ENCODE measurements around the gene BCAS3.
A peak's percentile ranks its signal among the peaks of the same experiment; 100 is the strongest.

The BCAS3 gene

GRCh38 chr17:61380217-61380835 is 702.7 kb downstream of the BCAS3 start:
- no peak for DNase-seq

DNA sequence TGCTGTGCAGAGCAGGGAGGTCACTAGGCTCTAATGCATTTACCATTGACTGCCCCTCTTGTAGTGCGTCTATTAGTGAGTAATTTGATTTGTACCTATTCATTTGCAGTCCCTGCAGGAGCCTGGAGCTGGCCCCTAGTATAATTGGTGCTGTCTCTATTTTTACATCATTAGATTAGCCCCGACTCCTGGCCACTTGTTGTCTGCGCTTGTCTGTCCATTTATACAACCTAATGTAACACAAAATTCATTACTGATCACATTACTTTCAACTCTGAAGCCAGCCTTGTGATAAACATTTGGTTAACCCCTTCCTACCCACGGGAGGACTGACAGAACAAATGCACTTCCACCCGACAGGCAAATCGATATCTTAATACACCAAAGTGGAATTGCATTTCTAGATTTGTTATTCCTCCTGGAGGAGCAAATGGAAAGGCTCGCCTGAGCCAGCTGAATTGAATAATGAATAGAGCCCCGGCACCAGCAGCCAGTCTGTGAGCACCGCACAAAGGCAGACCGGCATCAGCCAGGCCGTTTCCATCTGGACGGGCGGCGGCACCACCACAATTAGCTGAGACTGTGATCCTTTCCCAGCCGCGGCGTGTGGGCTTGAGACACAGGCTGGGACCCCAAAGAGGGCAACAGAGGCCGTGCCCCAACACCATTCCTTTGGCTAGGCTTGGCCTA is 703.3 kb downstream of the BCAS3 start:
- no peak for DNase-seq

DNA sequence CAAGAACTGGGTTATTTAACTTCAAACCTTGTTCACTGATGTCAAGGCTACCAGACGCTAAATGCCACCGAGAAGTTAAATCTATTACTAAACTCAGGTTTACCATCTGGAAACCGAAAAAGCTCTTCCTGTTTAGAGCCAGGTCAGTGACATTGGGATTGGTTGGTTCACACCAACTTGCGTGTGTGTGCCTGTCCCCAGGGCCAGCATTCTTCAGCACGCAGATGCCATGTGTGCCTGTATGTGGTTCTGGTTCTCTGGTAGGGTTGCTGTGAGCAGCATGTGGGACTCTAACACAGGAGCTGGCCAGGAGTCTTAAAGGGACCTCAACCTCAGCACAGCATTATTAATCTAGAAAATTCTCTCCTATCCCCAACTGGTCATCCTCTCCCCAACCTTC is 703.9 kb downstream of the BCAS3 start:
- no peak for DNase-seq

- DNase-seq = no peak
These were observed 705.4 kb downstream of the BCAS3 start for GRCh38 chr17:61382796-61383688.

GRCh38 chr17:61383689-61384201 is 706.1 kb downstream of the BCAS3 start:
- DNase-seq = no peak

DNA sequence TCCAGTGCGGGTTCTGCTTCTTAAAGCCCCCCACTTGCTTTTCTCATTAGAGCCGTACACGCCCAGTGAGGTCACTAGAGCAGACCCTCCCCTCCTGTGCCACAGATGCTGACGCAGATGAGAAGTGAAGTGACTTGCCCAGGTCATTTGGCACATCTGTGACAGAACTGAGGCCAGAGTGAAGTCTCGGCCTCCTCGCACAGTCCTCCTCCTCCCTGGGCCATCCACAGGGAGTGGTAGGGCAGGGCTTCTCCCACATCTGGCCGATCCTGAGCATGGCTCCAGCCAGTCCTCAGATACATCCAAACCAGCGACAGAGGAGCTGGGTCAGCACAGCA is 706.7 kb downstream of the BCAS3 start:
- DNase-seq = no peak

- DNase-seq = no peak
These were observed 707.3 kb downstream of the BCAS3 start for GRCh38 chr17:61384692-61385576.

DNA sequence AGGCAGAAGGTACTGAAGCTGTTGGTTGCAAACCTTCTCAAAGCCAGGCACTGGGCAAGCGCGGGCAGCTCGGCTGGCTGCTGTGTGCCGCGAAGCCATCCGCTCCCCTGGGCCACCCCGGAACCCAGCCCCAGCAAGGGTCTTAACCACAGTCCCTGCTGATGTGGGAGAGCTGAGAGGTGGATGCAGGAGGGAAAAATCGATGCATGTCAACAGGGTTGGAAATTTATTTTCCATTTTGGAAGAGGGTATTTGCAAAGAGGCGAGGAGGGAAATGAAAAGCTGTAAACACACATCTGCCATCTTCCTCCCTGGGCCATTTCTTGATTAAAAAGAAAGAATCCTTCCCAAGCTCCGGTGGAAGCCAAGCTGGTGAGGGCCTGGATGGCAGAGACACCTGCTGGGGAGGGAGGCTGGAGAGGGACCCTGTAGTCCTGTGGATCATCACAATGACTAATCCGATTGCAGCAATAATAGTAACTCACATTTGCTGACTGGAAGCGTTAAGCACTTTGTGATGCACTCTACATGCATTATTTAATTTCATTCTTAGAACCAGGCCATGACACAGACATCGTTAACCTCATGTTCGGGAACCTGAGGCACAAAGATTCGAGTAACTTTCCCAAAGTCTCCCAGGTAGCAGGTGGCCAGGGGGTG is 708.1 kb downstream of the BCAS3 start:
- no peak for DNase-seq

GRCh38 chr17:61386251-61386650 is 708.6 kb downstream of the BCAS3 start:
- no peak for DNase-seq

- DNase-seq = no peak
These were observed 709.4 kb downstream of the BCAS3 start for GRCh38 chr17:61387011-61387410.

GRCh38 chr17:61387511-61388305 is 710.1 kb downstream of the BCAS3 start:
- DNase-seq = no peak

DNA sequence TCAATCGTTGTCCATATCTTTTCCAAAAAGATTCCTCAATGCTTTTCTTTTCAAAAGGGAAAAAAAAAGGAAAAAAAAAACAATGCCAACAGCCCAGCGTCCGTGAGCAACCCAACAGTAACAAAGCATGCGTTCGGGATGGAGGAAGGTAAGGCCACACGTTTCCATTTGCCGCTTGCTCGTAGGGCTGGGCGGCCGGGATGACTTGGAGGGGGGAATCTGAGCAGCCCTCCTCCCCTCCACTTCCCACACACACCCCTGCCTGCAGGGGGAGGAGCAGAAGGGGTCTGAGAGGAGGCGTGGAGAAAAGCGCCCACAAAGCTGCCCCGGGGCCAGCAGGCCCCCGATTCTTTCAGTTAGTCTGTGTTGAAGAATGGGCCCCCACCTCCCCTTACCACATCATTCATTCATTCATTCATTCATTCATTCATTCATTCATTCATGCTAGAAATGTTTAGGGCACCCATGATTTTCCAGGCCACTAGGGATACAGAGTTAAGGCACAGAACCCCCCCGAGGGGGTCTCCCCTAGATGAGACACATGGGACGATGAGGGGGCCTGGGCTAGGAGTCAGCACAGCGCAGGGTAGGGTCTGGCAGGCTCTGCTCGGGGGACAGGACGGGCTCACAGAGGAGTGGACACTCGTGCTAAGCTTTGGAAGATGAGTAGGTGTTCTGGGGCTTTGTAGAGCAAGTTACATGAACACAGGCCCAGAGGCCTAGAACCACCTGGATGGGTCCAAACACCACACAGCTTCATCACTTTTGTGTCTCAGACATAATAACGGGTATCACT is 711.1 kb downstream of the BCAS3 start:
- DNase-seq = no peak

GRCh38 chr17:61389670-61390478 is 712.2 kb downstream of the BCAS3 start:
- peak; percentile 38 for DNase-seq

DNA sequence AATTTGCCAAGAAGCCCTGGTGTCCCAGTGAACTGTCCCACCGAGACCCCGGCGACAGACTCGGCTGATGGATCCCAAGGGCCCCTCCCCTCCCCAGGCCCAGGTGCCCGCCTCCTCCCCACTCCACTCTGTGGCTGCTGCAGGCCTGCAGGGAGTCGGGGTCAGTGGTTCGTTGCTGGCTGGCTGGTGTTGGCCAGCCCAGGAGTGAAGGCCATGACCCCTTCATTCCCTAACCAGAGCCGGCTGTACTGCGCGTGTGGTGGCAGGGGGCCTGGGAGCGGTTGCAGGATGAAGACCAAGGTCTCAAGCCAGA is 712.8 kb downstream of the BCAS3 start:
- DNase-seq = no peak

- no peak for DNase-seq
These were observed 714.1 kb downstream of the BCAS3 start for GRCh38 chr17:61391595-61392291.

GRCh38 chr17:61392679-61393078 is 715.0 kb downstream of the BCAS3 start:
- no peak for DNase-seq

GRCh38 chr17:61393550-61393903 is 715.9 kb downstream of the BCAS3 start:
- no peak for DNase-seq

DNA sequence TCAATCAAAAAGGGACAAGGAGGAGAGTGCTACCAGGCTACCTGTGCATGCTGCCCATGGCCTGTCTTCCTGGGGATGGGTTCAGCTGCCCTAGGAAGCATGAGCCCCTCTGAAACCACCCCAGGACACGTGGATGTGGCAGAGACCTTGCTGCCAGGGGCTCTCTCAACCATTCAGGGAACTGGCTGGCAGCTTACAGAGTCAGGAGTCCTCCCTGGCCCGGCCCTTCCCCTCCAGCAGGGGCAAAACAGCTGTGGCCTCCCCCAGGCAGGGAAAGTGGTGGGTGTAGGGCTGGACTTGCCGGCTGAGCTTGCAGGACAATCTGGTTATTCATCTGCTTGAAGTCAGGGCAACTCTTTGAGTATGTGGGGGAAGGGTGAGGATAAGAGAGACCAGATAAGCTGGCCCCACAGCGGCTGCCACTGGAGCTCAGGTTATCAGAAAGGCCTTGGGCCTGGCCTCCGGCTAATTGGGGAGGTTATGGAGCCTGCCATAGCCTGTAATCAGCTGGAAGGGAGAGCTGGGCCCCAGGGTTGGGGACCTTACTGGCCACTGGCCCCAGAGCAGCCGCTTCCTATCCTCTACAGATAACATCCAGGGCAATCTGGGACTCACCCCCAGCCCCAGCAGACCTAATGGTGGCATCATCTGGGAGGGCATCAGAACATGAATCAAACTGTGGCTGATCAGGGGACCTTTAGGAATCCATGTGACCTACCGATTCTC is 716.4 kb downstream of the BCAS3 start:
- DNase-seq = no peak

Measured in activated gamma-delta T cell treated with Interleukin-2 at 50 U/mL for 16 hours (primary cell).